Ecto neural progenitor cell (in vitro differentiated cells): ENCODE measurements around the gene BNC2.
"Not testable (repeated sequence)": the region's sequence is repeated elsewhere in the genome, so short reads cannot be mapped to it uniquely, and the experiment has no call there.

ENCODE experiments used
- DNase-seq: peaks from one replicate; pipeline ENCODE4 v3.0.0-alpha.2; 2018; ENCODE audit warnings: low spot score

Gene BNC2

GRCh38 chr9:16870596-16871335 is at the start of gene BNC2:
Gene BNC2, minus strand, starts transcription at chr9:16870670. Its CDS starts 22 bp downstream, at chr9:16870648.
- DNase-seq, result peak; percentile 81

- no peak for DNase-seq
Observed at GRCh38 chr9:16918920-16919319, 48.5 kb upstream of the BNC2 start.

- DNase-seq, result no peak
Observed at GRCh38 chr9:16915126-16915831, 44.8 kb upstream of the BNC2 start.

- DNase-seq, result no peak
Observed at GRCh38 chr9:16912197-16912596, 41.7 kb upstream of the BNC2 start.

GRCh38 chr9:16908206-16908605 is 37.7 kb upstream of the BNC2 start:
- not testable (repeated sequence) for DNase-seq

GRCh38 chr9:16904655-16905054 is 34.2 kb upstream of the BNC2 start:
- DNase-seq, result no peak

- no peak for DNase-seq
Observed at GRCh38 chr9:16901590-16901989, 31.1 kb upstream of the BNC2 start.

GRCh38 chr9:16899606-16900005 is 29.1 kb upstream of the BNC2 start:
- no peak for DNase-seq

- DNase-seq, result no peak
Observed at GRCh38 chr9:16898464-16898863, 28.0 kb upstream of the BNC2 start.

GRCh38 chr9:16888594-16888993 is 18.1 kb upstream of the BNC2 start:
- no peak for DNase-seq

- DNase-seq, result no peak
Observed at GRCh38 chr9:16885931-16886330, 15.5 kb upstream of the BNC2 start.

- no peak for DNase-seq
Observed at GRCh38 chr9:16884952-16885513, 14.6 kb upstream of the BNC2 start.

- no peak for DNase-seq
Observed at GRCh38 chr9:16884373-16884772, 13.9 kb upstream of the BNC2 start.

GRCh38 chr9:16883586-16883985 is 13.1 kb upstream of the BNC2 start:
- no peak for DNase-seq

- not testable (repeated sequence) for DNase-seq
Observed at GRCh38 chr9:16882440-16882839, 12.0 kb upstream of the BNC2 start.

- no peak for DNase-seq
Observed at GRCh38 chr9:16879416-16879815, 8.9 kb upstream of the BNC2 start.

GRCh38 chr9:16877256-16877655 is 6.8 kb upstream of the BNC2 start:
- no peak for DNase-seq

GRCh38 chr9:16873126-16873802 is 2.8 kb upstream of the BNC2 start:
- no peak for DNase-seq

GRCh38 chr9:16871336-16872151 is 1.1 kb upstream of the BNC2 start:
- peak; percentile 75 for DNase-seq

- peak; percentile 59 for DNase-seq
Observed at GRCh38 chr9:16869882-16870595, 431 bp downstream of the BNC2 start.
